MCF 10A (cell line): ENCODE data around the gene CEP112. TPM values are rescaled to one million over a fixed set of nuclear protein-coding genes. Genes with fewer than 3 reads are reported as not detected.
"Not testable (repeated sequence)": the region's sequence is repeated elsewhere in the genome, so short reads cannot be mapped to it uniquely, and the experiment has no call there.

Experiments used
- BruUV-seq: library from RNA; stranded (reverse); fragments of 400-500 nt; replicated peaks from 2 replicates; lab custom pipeline; 2021; lab: Mats Ljungman, UMichigan
- CTCF ChIA-PET: fragments of 300-600 bp; sonication (Branson Sonifier 250); formaldehyde crosslinking; extraction: SDS; loops from one replicate; lab custom pipeline; 2021; ENCODE audit warnings: antibody characterized with exemption, inconsistent platforms; lab: Yijun Ruan, JAX
- POLR2A ChIA-PET: fragments of 300-600, 350-650 bp; sonication (Branson Sonifier 250); formaldehyde crosslinking; extraction: SDS; loops from one replicate; lab custom pipeline; 2020; ENCODE audit warnings: antibody characterized with exemption, inconsistent platforms; lab: Yijun Ruan, JAX
- DNase-seq: peaks from one replicate; pipeline ENCODE4 v3.0.0-alpha.2; 2018; ENCODE audit not compliant: unreplicated experiment
- H3K27ac Mint-ChIP-seq: one replicate; pipeline ENCODE4 v1.8.0; 2022; ENCODE audit warnings: mild to moderate bottlenecking, low read depth, mixed read lengths; ENCODE audit not compliant: unreplicated experiment
- H3K27me3 Mint-ChIP-seq: one replicate; pipeline ENCODE4 v1.8.0; 2022; ENCODE audit warnings: mixed read lengths; ENCODE audit not compliant: insufficient read depth, unreplicated experiment
- H3K36me3 Mint-ChIP-seq: one replicate; pipeline ENCODE4 v1.8.0; 2022; ENCODE audit warnings: mild to moderate bottlenecking, moderate library complexity, mixed read lengths; ENCODE audit not compliant: insufficient read depth, unreplicated experiment
- H3K4me1 Mint-ChIP-seq: one replicate; pipeline ENCODE4 v1.8.0; 2022; ENCODE audit warnings: mixed read lengths; ENCODE audit not compliant: insufficient read depth, unreplicated experiment
- H3K4me3 Mint-ChIP-seq: one replicate; pipeline ENCODE4 v1.8.0; 2022; ENCODE audit warnings: mild to moderate bottlenecking, moderate library complexity, mixed read lengths; ENCODE audit not compliant: unreplicated experiment
- H3K9me3 Mint-ChIP-seq: one replicate; pipeline ENCODE4 v1.8.0; 2022; ENCODE audit warnings: mixed read lengths; ENCODE audit not compliant: unreplicated experiment
- CTCF ChIP-seq: fragments of 200-600 bp; IDR thresholded peaks from one replicate; pipeline ENCODE4 v1.8.0; 2022; ENCODE audit warnings: antibody characterized with exemption, mild to moderate bottlenecking; ENCODE audit not compliant: unreplicated experiment
- intact Hi-C: fragments of 100-400 bp; cut with micrococcal nuclease; formaldehyde crosslinking; loops from 2 replicates; pipeline ENCODE4 v1.14.1; 2022
- total RNA-seq: library from RNA; stranded (reverse); gene quantifications from 2 replicates; pipeline ENCODE4 v1.2.3, GENCODE V29; 2022

Gene CEP112
- total RNA-seq, 1 experiment from 2014 or later: 8.1 TPM

GRCh38 chr17:66089764-66090163 is 102.2 kb downstream of the CEP112 start:
- no peak for DNase-seq
- BruUV-seq: no TSS peak
- peaks cover 12% of the 10 kb centered on the region for H3K9me3 Mint-ChIP-seq
- H3K4me3 Mint-ChIP-seq: no peak overlapping the region
- no peak for TF ChIP-seq CTCF
- no peaks in the 10 kb centered on the region for H3K27me3 Mint-ChIP-seq
- no peaks in the 10 kb centered on the region for H3K36me3 Mint-ChIP-seq
- no peak overlapping the region for H3K27ac Mint-ChIP-seq
- CTCF ChIA-PET: no interaction called here
- POLR2A ChIA-PET: no interaction called here
- intact Hi-C loops: no loop called here
- H3K4me1 Mint-ChIP-seq: no peaks in the 10 kb centered on the region

GRCh38 chr17:66088173-66088572 is 103.8 kb downstream of the CEP112 start:
- H3K4me3 Mint-ChIP-seq: no peak overlapping the region
- BruUV-seq: no TSS peak
- ChIA-PET CTCF (no interaction called here), POLR2A (no interaction called here)
- TF ChIP-seq CTCF: no peak
- no peaks in the 10 kb centered on the region for H3K4me1 Mint-ChIP-seq
- DNase-seq: no peak
- H3K27ac Mint-ChIP-seq: no peak overlapping the region
- H3K27me3 Mint-ChIP-seq: no peaks in the 10 kb centered on the region
- H3K9me3 Mint-ChIP-seq: peaks cover 12% of the 10 kb centered on the region
- intact Hi-C loops: no loop called here
- no peaks in the 10 kb centered on the region for H3K36me3 Mint-ChIP-seq

- intact Hi-C loops: no loop called here
- H3K9me3 Mint-ChIP-seq: peaks cover 12% of the 10 kb centered on the region
- no peaks in the 10 kb centered on the region for H3K27me3 Mint-ChIP-seq
- no peak for TF ChIP-seq CTCF
- no peaks in the 10 kb centered on the region for H3K4me1 Mint-ChIP-seq
- no peak overlapping the region for H3K27ac Mint-ChIP-seq
- ChIA-PET POLR2A (interaction anchor here (1.0 kb wide), 1 partner anchor 26 kb away, joined by 3 read pairs; no protein-coding TSS in a partner anchor), CTCF (no interaction called here)
- DNase-seq: no peak
- no peak overlapping the region for H3K4me3 Mint-ChIP-seq
- no peaks in the 10 kb centered on the region for H3K36me3 Mint-ChIP-seq
- BruUV-seq: no TSS peak
Observed at GRCh38 chr17:66087073-66087472, 104.9 kb downstream of the CEP112 start.

- no peak overlapping the region for H3K27ac Mint-ChIP-seq
- H3K4me3 Mint-ChIP-seq: no peak overlapping the region
- no TSS peak for BruUV-seq
- DNase-seq: no peak
- H3K36me3 Mint-ChIP-seq: peaks cover 1% of the 10 kb centered on the region
- no peaks in the 10 kb centered on the region for H3K4me1 Mint-ChIP-seq
- intact Hi-C loops: no loop called here
- CTCF ChIA-PET: no interaction called here
- H3K27me3 Mint-ChIP-seq: no peaks in the 10 kb centered on the region
- TF ChIP-seq CTCF: no peak
- POLR2A ChIA-PET: no interaction called here
- H3K9me3 Mint-ChIP-seq: peaks cover 10% of the 10 kb centered on the region
Observed at GRCh38 chr17:66085221-66085620, 106.7 kb downstream of the CEP112 start.

GRCh38 chr17:66080670-66081069 is 111.3 kb downstream of the CEP112 start:
- H3K27ac Mint-ChIP-seq, BruUV-seq, POLR2A ChIA-PET, H3K9me3 Mint-ChIP-seq, intact Hi-C loops, H3K27me3 Mint-ChIP-seq, H3K36me3 Mint-ChIP-seq, DNase-seq, H3K4me1 Mint-ChIP-seq, H3K4me3 Mint-ChIP-seq: not testable (repeated sequence)
- CTCF ChIA-PET: interaction anchor here (0.9 kb wide), 1 partner anchor 39 kb away, joined by 3 read pairs; no protein-coding TSS in a partner anchor
